Left cardiac atrium (tissue), 4 donors: Measurements from ENCODE around the gene PGF. TPM values are rescaled to one million over a fixed set of nuclear protein-coding genes. Genes with fewer than 3 reads are reported as not detected.
"Not testable (repeated sequence)": the region's sequence is repeated elsewhere in the genome, so short reads cannot be mapped to it uniquely, and the experiment has no call there.

Source experiments
- ATAC-seq, 2 donors: fragments of 200-7000 bp; cut with Tn5 transposase; one replicate each; pipeline ENCODE4 v1.9.1; 2020; ENCODE audit warnings: mild to moderate bottlenecking in 2 of 2, moderate library complexity in 2 of 2
- DNase-seq: peaks from one replicate; pipeline ENCODE4 v3.0.0-alpha.2; 2020
- intact Hi-C, 2 donors: fragments of 100-400 bp; cut with DNase I; formaldehyde crosslinking; loops; one replicate each; pipeline versions ENCODE4 v1.14.1 to v1.15.1; 2022 to 2023
- long read RNA-seq: library from polyadenylated mRNA; unstranded; transcript quantifications from one replicate; pipeline ENCODE4 v2.0.0, GENCODE V29; 2021
- total RNA-seq, 2 donors: library from RNA; stranded (reverse); fragmentation: NEBNext Ultra II Directional; extraction: Animal tissue kit (Norgen Biotek cat#: 25700); gene quantifications; one replicate each; pipeline ENCODE4 v1.2.1, GENCODE V29; 2021
- donor health status: DM: no; HTN: yes; CAD: no.
- donor health status: DM: no; HTN: yes; CAD: no; lungs with severe emphysema.
- donor health status: DM: yes; HTN: yes; CAD: no.
- donor health status: Dilated cardiomyopathy.

Gene PGF
- total RNA-seq = 1 to 10 TPM; 4.6 to 5.0 TPM
- long read RNA-seq, partial matches to known transcripts = 0 of 4 reads
- long read RNA-seq, other reads (novel, unspliced or antisense) = 1 of 4 reads

- intact Hi-C loops = no loop called here
- ATAC-seq (peak; percentile 85 to 89), DNase-seq (peak; percentile 73)
Measured at GRCh38 chr14:74955229-74956026, at the start of gene PGF. TSS of gene PGF (minus strand) at chr14:74955597. CDS start at chr14:74955242, 355 bp downstream.

- DNase-seq = no peak
- intact Hi-C loops = loop anchor here in 1 of 2 donors (5.0 kb wide), 1 partner anchor 56 kb away; no protein-coding TSS in a partner anchor
- peak in 1 of 2 donors; percentile 6 for ATAC-seq
Measured at GRCh38 chr14:75003250-75004027, 48.0 kb upstream of the PGF start.

- ATAC-seq = peak; percentile 100
- peak; percentile 98 for DNase-seq
- intact Hi-C loops = loop anchor here in 1 of 2 donors (5.0 kb wide), 1 partner anchor 55 kb away; no protein-coding TSS in a partner anchor
Measured at GRCh38 chr14:75002392-75003249, 47.2 kb upstream of the PGF start, which contains the start of gene EIF2B2. TSS of gene EIF2B2 (plus strand) at chr14:75002921. CDS start at chr14:75002991, 70 bp downstream.

- intact Hi-C loops = loop anchor here in 1 of 2 donors (5.0 kb wide), 1 partner anchor 55 kb away; no protein-coding TSS in a partner anchor
- no peak for ATAC-seq
- no peak for DNase-seq
Measured at GRCh38 chr14:75001899-75002298, 46.5 kb upstream of the PGF start.

GRCh38 chr14:75001261-75001660, 45.9 kb upstream of the PGF start:
- ATAC-seq = no peak
- intact Hi-C loops = loop anchor here in 1 of 2 donors (5.0 kb wide), 1 partner anchor 54 kb away; no protein-coding TSS in a partner anchor

GRCh38 chr14:74995781-74996180, 40.4 kb upstream of the PGF start:
- ATAC-seq, DNase-seq, intact Hi-C loops: not testable (repeated sequence)

More at GRCh38 chr14:75001261-75001660, 45.9 kb upstream of the PGF start:
- DNase-seq = no peak

GRCh38 chr14:74994182-74994581, 38.8 kb upstream of the PGF start:
- intact Hi-C loops, ATAC-seq, DNase-seq: not testable (repeated sequence)

- ATAC-seq (no peak), DNase-seq (no peak)
- intact Hi-C loops = no loop called here
Measured at GRCh38 chr14:74988993-74989392, 33.6 kb upstream of the PGF start.

GRCh38 chr14:74988131-74988530, 32.7 kb upstream of the PGF start:
- ATAC-seq = no peak
- intact Hi-C loops = no loop called here
- no peak for DNase-seq

- intact Hi-C loops = no loop called here
- ATAC-seq (no peak), DNase-seq (no peak)
Measured at GRCh38 chr14:74985806-74986205, 30.4 kb upstream of the PGF start.

GRCh38 chr14:74985028-74985310, 29.6 kb upstream of the PGF start:
- no peak for DNase-seq
- intact Hi-C loops = no loop called here
- peak; percentile 27 to 28 for ATAC-seq

GRCh38 chr14:74984236-74985027, 29.0 kb upstream of the PGF start:
- DNase-seq (no peak), ATAC-seq (peak in 1 of 2 donors; percentile 6)
- intact Hi-C loops = no loop called here

- ATAC-seq (no peak), DNase-seq (no peak)
- intact Hi-C loops = no loop called here
Measured at GRCh38 chr14:74983343-74983742, 27.9 kb upstream of the PGF start.

- ATAC-seq = no peak
- intact Hi-C loops = no loop called here
Measured at GRCh38 chr14:74982661-74983060, 27.3 kb upstream of the PGF start.

GRCh38 chr14:74981833-74982232, 26.4 kb upstream of the PGF start:
- ATAC-seq (no peak), DNase-seq (no peak)
- intact Hi-C loops = no loop called here

More at GRCh38 chr14:74982661-74983060, 27.3 kb upstream of the PGF start:
- DNase-seq = no peak

GRCh38 chr14:74981462-74981782, 26.0 kb upstream of the PGF start:
- DNase-seq = no peak
- ATAC-seq = no peak
- intact Hi-C loops = no loop called here

- intact Hi-C loops = no loop called here
- ATAC-seq (peak; percentile 3 to 34), DNase-seq (peak; percentile 61)
Measured at GRCh38 chr14:74980731-74981461, 25.5 kb upstream of the PGF start.

- intact Hi-C loops = no loop called here
- no peak for DNase-seq
- no peak for ATAC-seq
Measured at GRCh38 chr14:74980398-74980730, 25.0 kb upstream of the PGF start.
